Epithelial cell of prostate (primary cell): ENCODE measurements around the gene MOB1B.
"Not testable (repeated sequence)": the region's sequence is repeated elsewhere in the genome, so short reads cannot be mapped to it uniquely, and the experiment has no call there.

ENCODE experiments used
- DNase-seq: peaks from one replicate; pipeline ENCODE4 v3.0.0-alpha.2; 2011; ENCODE audit warnings: low read depth, low spot score
- H3K27ac ChIP-seq: fragments of 450-650 bp; 2 replicates; pipeline ENCODE4 v1.5.1; 2017; ENCODE audit warnings: mild to moderate bottlenecking

The MOB1B gene

DNA sequence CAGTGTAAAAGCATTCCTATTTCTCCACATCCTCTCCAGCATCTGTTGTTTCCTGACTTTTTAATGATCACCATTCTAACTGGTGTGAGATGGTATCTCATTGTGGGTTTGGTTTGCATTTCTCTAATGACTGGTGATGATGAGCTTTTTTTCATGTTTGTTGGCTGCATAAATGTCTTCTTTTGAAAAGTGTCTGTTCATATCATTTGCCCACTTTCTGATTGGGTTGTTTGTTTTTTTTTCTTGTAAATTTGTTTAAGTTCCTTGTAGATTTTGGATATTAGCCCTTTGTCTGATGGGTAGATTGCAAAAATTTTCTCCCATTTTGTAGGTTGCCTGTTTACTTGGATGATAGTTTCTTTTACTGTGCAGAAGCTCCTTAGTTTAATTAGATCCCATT, 97.5 kb downstream of the MOB1B start:
- not testable (repeated sequence) for DNase-seq, H3K27ac ChIP-seq

DNA sequence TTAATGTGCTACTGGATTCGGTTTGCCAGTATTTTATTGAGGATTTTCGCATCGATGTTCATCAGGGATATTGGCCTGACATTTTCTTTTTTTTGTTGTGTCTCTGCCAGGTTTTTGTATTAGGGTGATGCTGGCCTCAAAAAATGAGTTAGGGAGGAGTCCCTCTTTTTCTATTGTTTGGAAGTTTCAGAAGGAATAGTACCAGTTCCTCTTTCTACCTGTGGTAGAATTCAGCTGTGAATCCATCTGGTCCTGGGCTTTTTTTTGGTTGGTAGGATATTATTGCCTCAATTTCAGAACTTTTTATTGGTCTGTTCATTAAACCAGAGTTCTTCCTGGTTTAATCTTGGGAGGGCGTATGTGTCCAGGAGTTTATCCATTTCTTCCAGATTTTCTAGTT, 99.2 kb downstream of the MOB1B start:
- not testable (repeated sequence) for DNase-seq, H3K27ac ChIP-seq

DNA sequence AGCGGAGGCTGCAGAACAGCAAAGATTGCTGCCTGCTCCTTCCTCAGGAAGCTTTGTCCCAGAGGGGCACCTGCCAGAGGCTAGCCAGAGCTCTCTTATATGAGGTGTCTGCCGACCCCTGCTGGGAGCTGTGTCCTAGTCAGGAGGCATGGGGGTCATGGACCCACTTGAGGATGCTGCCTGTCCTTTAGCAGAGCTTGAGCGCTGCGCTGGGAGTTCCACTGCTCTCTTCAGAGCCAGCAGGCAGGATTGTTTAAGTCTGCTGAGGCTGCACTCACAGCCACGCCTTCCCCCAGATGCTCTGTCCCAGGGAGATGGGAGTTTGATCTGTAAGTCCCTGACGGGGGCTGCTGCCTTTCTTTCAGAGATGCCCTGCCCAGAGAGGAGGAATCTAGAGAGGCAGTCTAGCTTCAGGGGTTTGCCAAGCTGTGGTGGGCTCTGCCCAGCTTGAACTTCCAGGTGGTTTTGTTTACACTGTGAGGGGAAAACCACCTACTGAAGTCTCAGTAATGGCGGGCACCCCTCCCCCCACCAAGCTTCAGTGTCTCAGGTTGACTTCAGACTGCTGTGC, 102.2 kb downstream of the MOB1B start:
- DNase-seq = no peak
- H3K27ac ChIP-seq = no peak overlapping the region

DNA sequence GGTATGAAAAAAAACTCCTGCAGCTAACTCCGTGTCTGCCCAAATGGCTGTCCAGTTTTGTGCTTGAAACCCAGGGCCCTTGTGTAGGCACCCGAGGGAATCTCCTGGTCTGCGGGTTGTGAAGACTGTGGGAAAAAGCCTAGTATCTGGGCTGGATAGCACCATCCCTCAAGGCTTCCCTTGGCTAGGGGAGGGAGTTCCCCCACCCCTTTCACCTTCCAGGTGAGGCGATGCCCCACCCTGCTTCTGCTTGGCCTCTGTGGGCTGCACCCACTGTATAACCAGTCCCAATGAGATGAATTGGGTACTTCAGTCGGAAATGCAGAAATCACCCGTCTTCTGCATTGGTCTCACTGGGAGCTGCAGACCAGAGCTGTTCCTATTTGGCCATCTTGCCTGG, 102.9 kb downstream of the MOB1B start:
- not testable (repeated sequence) for H3K27ac ChIP-seq, DNase-seq

DNA sequence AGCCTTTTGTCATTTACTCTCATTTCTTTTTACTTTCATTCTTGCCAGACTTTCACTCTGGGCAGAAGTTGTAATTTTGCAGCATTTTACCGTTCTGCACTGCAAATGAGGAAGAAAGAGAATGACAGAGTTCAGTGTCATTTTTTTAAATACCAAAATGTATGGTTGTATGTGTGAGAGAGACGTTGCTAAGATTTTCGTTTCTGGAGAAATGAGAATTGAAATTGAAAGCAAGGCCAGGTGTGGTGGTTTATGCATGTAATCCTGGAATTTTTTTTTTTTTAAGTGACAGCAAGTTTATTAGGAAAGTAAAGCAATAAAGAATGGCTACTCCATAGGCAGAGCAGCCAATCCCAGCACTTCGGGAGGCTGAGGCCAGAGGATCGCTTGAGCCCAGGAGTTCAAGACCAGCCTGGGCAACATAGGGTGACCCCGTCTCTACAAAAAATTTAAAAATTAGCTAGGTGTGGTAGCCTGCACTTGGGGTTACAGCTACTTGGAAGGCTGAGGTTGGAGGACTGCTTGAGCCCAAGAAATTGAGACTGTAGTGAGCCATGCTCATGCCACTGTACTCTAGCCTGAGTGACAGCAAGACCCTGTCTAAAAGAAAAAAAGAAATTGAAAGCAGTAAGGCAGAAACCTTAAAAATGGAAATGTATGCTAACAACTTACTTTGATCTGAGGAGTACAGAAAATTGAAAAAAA, 104.2 kb downstream of the MOB1B start:
- H3K27ac ChIP-seq = no peak overlapping the region
- no peak for DNase-seq

DNA sequence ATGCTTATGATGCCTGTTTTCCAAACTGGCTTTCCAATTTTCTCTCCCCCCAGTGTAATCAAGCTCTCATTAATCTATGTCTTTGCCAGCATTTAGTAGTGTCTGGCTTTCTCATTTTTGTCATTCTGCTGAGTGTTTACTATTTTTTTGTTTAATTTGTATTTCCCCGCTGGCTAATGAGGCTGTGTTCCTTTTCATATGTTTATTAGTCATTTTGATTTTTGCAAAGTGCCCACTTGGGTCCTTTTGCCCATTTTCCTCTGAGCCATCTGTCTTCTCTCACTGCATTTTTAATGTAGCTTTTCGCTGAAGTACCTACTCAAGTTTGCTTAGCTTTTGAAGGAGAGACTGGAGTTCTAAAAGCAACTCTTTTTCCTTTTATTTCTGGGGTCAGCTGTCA, 106.0 kb downstream of the MOB1B start:
- DNase-seq = no peak
- H3K27ac ChIP-seq = no peak overlapping the region

DNA sequence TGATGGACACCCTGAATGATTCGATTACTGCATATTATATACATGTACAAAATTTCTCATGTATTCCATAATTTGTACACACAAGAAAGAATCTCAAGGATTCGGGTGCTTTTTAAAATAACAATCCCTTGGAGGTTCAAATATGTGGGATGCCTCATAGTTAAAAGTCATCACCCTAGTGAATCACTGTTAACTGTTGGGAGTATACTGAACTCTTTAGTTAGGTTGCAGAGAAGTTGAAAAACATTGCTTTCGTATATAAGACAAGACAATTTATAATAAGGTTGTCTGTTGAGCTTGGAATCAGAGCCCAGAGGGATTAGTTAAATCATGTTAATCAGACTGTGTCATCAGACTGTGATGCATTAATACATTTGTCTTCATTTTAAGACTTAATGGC, 106.9 kb downstream of the MOB1B start:
- no peak overlapping the region for H3K27ac ChIP-seq
- DNase-seq = no peak

DNA sequence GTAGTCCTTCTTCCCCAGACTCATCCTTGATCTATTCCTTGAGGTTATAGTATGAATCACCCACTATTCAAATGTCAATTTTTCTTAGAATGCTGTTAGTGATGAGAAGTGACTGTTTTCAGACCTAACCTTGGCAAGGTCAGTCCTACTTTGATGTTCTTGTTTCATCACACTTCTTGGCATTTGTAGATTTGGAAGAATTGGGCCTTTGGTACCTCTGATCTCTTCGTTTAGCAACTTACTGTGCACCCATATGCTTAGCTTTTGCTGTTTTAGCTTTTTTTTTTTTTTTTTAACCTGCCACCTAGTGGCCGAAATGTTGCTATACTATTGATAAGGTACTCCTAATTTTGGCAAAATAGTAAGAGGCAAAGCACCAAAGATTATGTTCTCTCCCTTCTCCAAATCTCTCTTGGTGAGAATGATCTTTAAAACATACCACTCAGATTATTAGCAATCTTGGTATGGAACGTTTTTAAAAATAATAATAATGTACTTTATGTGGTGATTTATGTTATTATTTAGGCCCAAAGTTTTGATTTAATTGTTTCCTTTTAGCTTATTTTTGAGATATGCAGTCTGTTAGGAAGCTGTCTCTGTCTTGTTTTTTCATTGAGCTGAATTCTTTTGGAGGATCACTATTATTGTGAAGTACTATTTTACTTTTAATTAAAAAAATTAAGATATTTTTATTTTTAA, 107.9 kb downstream of the MOB1B start:
- no peak overlapping the region for H3K27ac ChIP-seq
- no peak for DNase-seq

DNA sequence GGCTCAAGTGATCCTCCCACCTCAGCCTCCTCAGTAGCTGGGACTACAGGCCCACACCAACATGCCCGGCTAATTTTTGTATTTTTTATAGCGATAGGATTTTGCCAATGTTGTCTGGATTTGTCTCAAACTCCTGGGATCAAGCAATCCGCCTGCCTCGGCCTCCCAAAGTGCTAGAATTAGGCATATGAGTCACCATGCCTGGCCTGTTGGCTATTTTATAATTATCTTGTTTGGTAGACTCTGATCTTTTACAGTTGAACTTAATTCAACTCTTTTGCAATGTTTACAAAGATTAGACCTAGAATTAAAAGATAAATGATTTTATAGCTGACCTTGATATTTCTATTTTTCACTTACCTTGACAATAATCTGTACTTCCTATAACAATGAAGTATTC, 109.3 kb downstream of the MOB1B start:
- H3K27ac ChIP-seq = no peak overlapping the region
- DNase-seq = no peak

DNA sequence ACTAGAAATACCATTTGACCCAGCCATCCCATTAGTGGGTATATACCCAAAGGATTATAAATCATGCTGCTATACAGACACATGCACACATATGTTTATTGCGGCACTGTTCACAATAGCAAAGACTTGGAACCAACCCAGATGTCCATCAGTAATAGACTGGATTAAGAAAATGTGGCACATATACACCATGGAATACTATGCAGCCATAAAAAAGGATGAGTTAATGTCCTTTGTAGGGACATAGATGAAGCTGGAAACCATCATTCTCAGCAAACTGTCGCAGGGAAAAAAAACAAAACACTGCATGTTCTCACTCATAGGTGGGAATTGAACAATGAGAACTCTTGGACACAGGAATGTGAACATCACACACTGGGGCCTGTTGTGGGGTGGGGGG, 115.2 kb downstream of the MOB1B start:
- H3K27ac ChIP-seq, DNase-seq: not testable (repeated sequence)

DNA sequence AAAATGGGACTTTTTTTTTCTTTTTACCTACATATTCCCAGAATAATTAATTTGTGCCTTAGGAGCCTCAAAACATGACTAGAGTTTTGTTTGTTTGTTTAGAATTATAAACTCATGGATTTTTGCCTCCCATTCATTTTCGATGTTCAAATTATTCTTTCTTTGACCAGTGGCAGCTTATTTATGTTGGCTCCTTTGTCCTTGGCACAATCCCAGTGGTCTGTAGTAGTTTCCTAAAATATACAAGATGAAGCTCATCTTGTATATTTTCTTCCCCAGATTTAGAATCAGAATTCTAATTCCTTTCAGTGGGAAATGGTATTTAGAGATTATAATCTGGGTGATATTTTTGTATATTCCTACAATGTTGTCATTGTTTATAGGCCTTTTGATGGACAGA, 118.4 kb downstream of the MOB1B start:
- no peak for DNase-seq
- H3K27ac ChIP-seq = no peak overlapping the region

DNA sequence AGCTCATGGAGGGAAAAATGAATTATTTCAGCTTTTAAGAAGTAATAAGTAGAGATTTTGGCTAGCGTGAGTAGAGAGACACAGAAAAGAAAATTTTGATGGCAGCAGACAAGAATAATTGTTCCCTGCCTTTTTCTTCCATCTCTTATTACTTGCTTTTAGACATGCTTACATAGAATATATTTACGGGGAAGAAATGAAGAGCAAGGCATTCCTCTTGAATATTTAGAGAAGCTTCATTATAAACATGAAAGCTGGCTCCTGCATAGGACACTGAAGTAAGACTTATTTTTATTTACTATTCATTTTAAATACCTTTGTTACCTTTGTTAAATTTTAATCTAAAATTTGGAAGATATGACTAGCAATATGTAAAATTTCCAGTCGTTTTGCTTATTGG, 123.5 kb downstream of the MOB1B start:
- H3K27ac ChIP-seq = no peak overlapping the region
- DNase-seq = no peak

DNA sequence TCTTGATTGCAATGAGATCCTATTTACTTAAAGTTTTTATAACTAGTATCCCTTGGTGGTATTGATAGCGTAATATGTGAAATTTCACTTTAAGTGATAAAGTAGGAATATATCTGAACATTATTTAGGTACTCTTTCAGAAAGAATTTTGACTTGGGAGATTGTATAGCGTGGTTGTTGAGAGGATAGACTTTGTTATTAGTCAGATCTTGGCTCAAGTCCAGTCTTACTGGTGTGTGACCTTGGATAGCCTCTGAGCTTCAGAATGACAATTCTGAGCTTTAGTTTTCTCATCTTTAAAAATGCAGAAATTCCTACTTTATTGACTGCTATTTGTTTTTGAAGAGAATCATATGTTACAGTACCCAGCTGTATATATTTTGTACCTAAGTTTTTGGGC, 123.9 kb downstream of the MOB1B start:
- peak; percentile 0 for DNase-seq
- H3K27ac ChIP-seq = no peak overlapping the region

DNA sequence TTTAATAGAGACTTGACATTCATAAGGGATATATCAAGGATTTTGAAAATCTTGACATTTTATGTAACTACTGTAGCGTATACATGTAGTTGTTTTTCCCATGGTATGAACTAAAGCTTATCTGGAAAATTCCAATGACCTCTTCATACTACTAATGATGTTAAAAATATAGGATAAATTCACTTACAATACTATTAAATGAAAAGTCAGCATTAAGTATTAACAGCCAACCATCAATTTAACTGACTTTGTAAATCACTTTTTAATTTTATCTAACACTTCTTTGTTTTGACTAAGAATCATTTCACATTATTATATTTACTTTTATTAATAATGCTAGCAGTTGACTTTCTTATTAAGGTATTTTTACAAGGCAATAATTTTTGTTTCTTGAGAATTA, 125.4 kb downstream of the MOB1B start:
- DNase-seq = no peak
- no peak overlapping the region for H3K27ac ChIP-seq

DNA sequence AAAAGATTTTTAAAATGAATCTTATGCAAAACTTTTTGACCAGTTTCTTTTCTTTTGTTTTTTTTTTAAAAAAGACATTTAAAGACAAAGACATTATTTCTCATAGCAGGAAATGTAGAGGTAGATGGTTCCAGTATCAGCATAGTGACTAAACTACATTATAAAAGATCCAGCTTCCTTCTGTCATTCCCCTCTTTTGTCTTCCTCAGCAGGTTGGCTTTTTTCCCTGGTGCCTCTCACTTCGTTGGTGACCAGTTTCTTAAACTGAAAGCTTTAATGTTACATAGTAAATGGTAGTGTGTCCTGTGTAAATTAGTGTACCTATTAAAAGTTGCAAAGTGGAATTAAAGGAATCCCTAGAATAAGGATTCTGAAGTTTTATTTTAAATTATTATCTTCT, 127.3 kb downstream of the MOB1B start:
- DNase-seq = no peak
- H3K27ac ChIP-seq = no peak overlapping the region

DNA sequence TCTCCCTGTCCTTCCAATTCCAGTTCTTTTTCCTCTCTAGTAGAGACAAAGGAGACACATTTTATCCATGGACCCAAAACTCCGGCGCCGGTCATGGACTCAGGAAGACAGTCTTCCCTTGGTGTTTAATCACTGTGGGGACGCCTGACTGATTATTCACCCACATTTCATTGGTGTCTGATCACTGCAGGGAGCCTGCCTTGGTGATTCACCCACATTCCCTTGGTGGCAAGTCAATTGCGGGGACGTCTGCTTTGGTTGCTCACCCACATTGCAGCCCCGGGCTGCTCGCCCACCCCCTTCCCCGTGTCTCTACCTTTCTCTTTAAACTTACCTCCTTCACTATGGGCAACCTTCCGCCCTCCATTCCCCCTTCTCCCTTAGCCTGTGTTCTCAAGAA, 129.9 kb downstream of the MOB1B start:
- not testable (repeated sequence) for H3K27ac ChIP-seq
- peak; percentile 14 for DNase-seq
